K562 (cell line): ENCODE data around the gene CIAO3. TPM values are rescaled to one million over a fixed set of nuclear protein-coding genes. Genes with fewer than 3 reads are reported as not detected.

ENCODE experiments used
- ATAC-seq: fragments of 200-7000 bp; cut with Tn5 transposase; 3 replicates; pipeline ENCODE4 v1.9.1; 2020; ENCODE audit warnings: moderate library complexity
- BruUV-seq: library from RNA; stranded (reverse); fragments of 400-500 nt; replicated peaks from 2 replicates; lab custom pipeline; 2021; lab: Mats Ljungman, UMichigan
- CTCF ChIA-PET: fragments of 300-600 bp; formaldehyde crosslinking; extraction: SDS; loops from one replicate; lab custom pipeline; 2021; ENCODE audit warnings: low intra/inter-chr PET ratio; lab: Yijun Ruan, JAX
- POLR2A ChIA-PET: fragments of 300-600, 350-650 bp; sonication (Branson Sonifier 250); formaldehyde crosslinking; extraction: SDS; loops from one replicate; lab custom pipeline; 2021; ENCODE audit warnings: antibody characterized with exemption, inconsistent platforms; lab: Yijun Ruan, JAX
- DNase-seq, 4 experiments: peaks; one replicate each; pipeline versions ENCODE4 v3.0.0 to v3.0.0-alpha.2; 2011 to 2018; ENCODE audit warnings: low spot score in 3 of 4, mixed read lengths in 3 of 4; ENCODE audit errors: extremely low read depth in 1 of 4
- FAIRE-seq: peaks from 2 replicates; lab custom pipeline; 2011; peaks lifted over from hg19 to GRCh38; lab: Jason Lieb, UNC
- H2AFZ ChIP-seq: 2 replicates; pipeline ENCODE4 v1.6.0; 2011; ENCODE audit warnings: low read depth, low read length, control low read depth, inconsistent platforms
- H3K27ac ChIP-seq: fragments of 200-600 bp; 3 replicates; pipeline ENCODE4 v1.8.0; 2011; ENCODE audit warnings: low read depth, mild to moderate bottlenecking, control low read depth, inconsistent platforms, low read length, moderate library complexity, mixed read lengths; ENCODE audit errors: extremely low read depth
- H3K27me3 ChIP-seq, 2 experiments: fragments of 300-600 bp in 1 of 2; 2 replicates in 1 of 2; 3 replicates in 1 of 2; pipeline versions ENCODE4 v1.6.0 to v1.8.0; 2011; ENCODE audit warnings: inconsistent platforms in 2 of 2, low read length in 2 of 2, mild to moderate bottlenecking in 1 of 2, mixed read lengths in 1 of 2, moderate library complexity in 1 of 2; ENCODE audit not compliant: control insufficient read depth in 2 of 2, insufficient read depth in 2 of 2
- H3K36me3 ChIP-seq: fragments of 300-600 bp; 3 replicates; pipeline ENCODE4 v1.8.0; 2011; ENCODE audit warnings: mild to moderate bottlenecking, low read length, inconsistent platforms; ENCODE audit not compliant: control insufficient read depth, insufficient read depth
- H3K4me1 ChIP-seq, 2 experiments: fragments of 200-600 bp in 1 of 2; replicated peaks in 1 of 2; 2 replicates in 1 of 2; 3 replicates in 1 of 2; pipeline versions ENCODE4 v1.5.1 to v1.8.0; 2011; ENCODE audit warnings: inconsistent platforms in 2 of 2, low read length in 2 of 2, mild to moderate bottlenecking in 1 of 2, mixed read lengths in 1 of 2, moderate library complexity in 1 of 2; ENCODE audit not compliant: control insufficient read depth in 2 of 2, insufficient read depth in 2 of 2
- H3K4me2 ChIP-seq: 2 replicates; pipeline ENCODE4 v1.6.1; 2011; ENCODE audit warnings: low read length, control low read depth, inconsistent platforms, mixed read lengths; ENCODE audit not compliant: insufficient read depth
- H3K4me3 ChIP-seq: fragments of 200-600 bp; sonication (generic), shearing (Covaris generic); 2 replicates; pipeline ENCODE4 v1.5.1; 2016; ENCODE audit warnings: control low read depth, inconsistent platforms
- H3K79me2 ChIP-seq: fragments of 200-600 bp; 3 replicates; pipeline ENCODE4 v1.8.0; 2011; ENCODE audit warnings: low read length, inconsistent platforms; ENCODE audit not compliant: control insufficient read depth, insufficient read depth
- H3K9ac ChIP-seq, 2 experiments: 2 replicates each; pipeline versions ENCODE4 v1.6.0 to v1.6.1; 2011; ENCODE audit warnings: low read depth in 2 of 2, low read length in 2 of 2, control low read depth in 1 of 2, inconsistent platforms in 1 of 2, mild to moderate bottlenecking in 1 of 2, mixed read lengths in 1 of 2; ENCODE audit not compliant: insufficient read depth in 1 of 2
- H3K9me1 ChIP-seq: one replicate; pipeline ENCODE4 v1.6.0; 2011; ENCODE audit warnings: inconsistent platforms, mild to moderate bottlenecking, low read length, moderate library complexity; ENCODE audit not compliant: control insufficient read depth, insufficient read depth
- H3K9me3 ChIP-seq: replicated peaks from 2 replicates; pipeline ENCODE4 v1.5.1; 2011; ENCODE audit warnings: low read depth, low read length, inconsistent platforms; ENCODE audit not compliant: control insufficient read depth, insufficient read depth
- H4K20me1 ChIP-seq: replicated peaks from 2 replicates; pipeline ENCODE4 v1.6.1; 2011; ENCODE audit warnings: low read length, inconsistent platforms, mixed read lengths; ENCODE audit not compliant: control insufficient read depth, insufficient read depth
- CREM ChIP-seq: IDR thresholded peaks from 2 replicates; pipeline ENCODE4 v1.6.1; 2014; ENCODE audit warnings: antibody characterized with exemption, low read depth
- DDX20 ChIP-seq: fragments of 450-650 bp; IDR thresholded peaks from 2 replicates; pipeline ENCODE4 v1.6.1; 2016; ENCODE audit warnings: missing genetic modification characterization, low read depth, mild to moderate bottlenecking, missing compliant biosample characterization, moderate library complexity
- DNMT1 ChIP-seq: fragments of 450-650 bp; IDR thresholded peaks from 2 replicates; pipeline ENCODE4 v1.6.1; 2016; ENCODE audit warnings: antibody characterized with exemption, mild to moderate bottlenecking
- GABPA ChIP-seq: fragments of 200-800 bp; sonication (Bioruptor generic); conservative IDR thresholded peaks from 2 replicates; pipeline ENCODE4 v1.6.1; 2016; ENCODE audit warnings: low read depth, missing genetic modification characterization, missing compliant biosample characterization
- GATAD2B ChIP-seq: fragments of 450-650 bp; IDR thresholded peaks from 2 replicates; pipeline ENCODE4 v1.6.1; 2017; ENCODE audit warnings: mild to moderate bottlenecking, borderline replicate concordance
- NR2C1 ChIP-seq, 2 experiments: fragments of 450-650 bp; IDR thresholded peaks; 2 replicates each; pipeline ENCODE4 v1.6.1; 2017; ENCODE audit warnings: mild to moderate bottlenecking in 2 of 2, antibody characterized with exemption in 1 of 2, inconsistent platforms in 1 of 2, missing compliant biosample characterization in 1 of 2, missing genetic modification characterization in 1 of 2
- STAT5A ChIP-seq: IDR thresholded peaks from 2 replicates; pipeline ENCODE4 v1.6.1; 2012; ENCODE audit warnings: low read length, inconsistent platforms, borderline replicate concordance
- ZNF830 ChIP-seq: fragments of 250-450 bp; sonication (Bioruptor Pico); IDR thresholded peaks from 2 replicates; pipeline ENCODE4 v1.5.0; 2021; ENCODE audit warnings: mild to moderate bottlenecking
- WGBS: fragments of 100-300 bp; shearing (Covaris generic); methylation state at CpG from one replicate; pipeline ENCODE4 v1.1.6; 2016; ENCODE audit warnings: low coverage, mixed read lengths; ENCODE audit not compliant: insufficient coverage; ENCODE audit errors: missing lambda C conversion rate; 5-methylcytosine and 5-hydroxymethylcytosine counted together
- in situ Hi-C: fragments of 300-500 bp; cut with MboI; formaldehyde crosslinking; loops from 4 replicates; pipeline ENCODE4 v1.15.0; 2018; ENCODE audit warnings: inconsistent platforms, mixed read lengths
- intact Hi-C: fragments of 100-400 bp; cut with micrococcal nuclease; formaldehyde crosslinking; loops from 2 replicates; pipeline ENCODE4 v1.14.2; 2022
- polyA plus RNA-seq, 8 experiments: library from polyadenylated mRNA; depleted of rRNA in 4 of 8; stranded (reverse) in 5 of 8; unstranded in 3 of 8; fragments of >200 nt; fragmentation: Nextera tagmentation in 2 of 8; fragmentation: Illumina TruSeq in 1 of 8; extraction: Ambion mirVana in 2 of 8; extraction: Trizol in 1 of 8; gene quantifications; 2 replicates each; pipeline versions ENCODE4 v1.2.1 to v1.2.3, GENCODE V29; 2011 to 2014; ENCODE audit warnings: inconsistent platforms in 1 of 8, missing spikeins in 1 of 8
- total RNA-seq, 7 experiments: library from RNA; depleted of rRNA in 6 of 7; stranded (reverse); fragments of >200 nt in 6 of 7; fragmentation: Illumina TruSeq in 2 of 7; extraction: Trizol in 2 of 7; gene quantifications; 2 replicates each; pipeline versions ENCODE4 v1.2.1 to v1.2.3, GENCODE V29; 2011 to 2021; ENCODE audit warnings: low replicate concordance in 1 of 7
- TF ChIP-seq, protein P1 (sequence below), 3 experiments: fragments of 200-800 bp in 1 of 3; sonication (Bioruptor generic) in 1 of 3; sonication (generic) in 1 of 3; formaldehyde crosslinking in 1 of 3; IDR thresholded peaks; 2 replicates each; pipeline versions ENCODE4 v1.6.1 to v1.8.0; 2016 to 2022; ENCODE audit warnings: mild to moderate bottlenecking in 2 of 3, missing compliant biosample characterization in 2 of 3, missing genetic modification characterization in 2 of 3, missing genetic modification reagents in 1 of 3
- TF ChIP-seq, protein P2 (sequence below): fragments of 450-650 bp; formaldehyde crosslinking; conservative IDR thresholded peaks from 2 replicates; pipeline ENCODE4 v1.4.0; 2022; ENCODE audit warnings: mild to moderate bottlenecking, missing genetic modification characterization
- TF ChIP-seq, protein P3 (sequence below), 2 experiments: fragments of 250-450 bp in 1 of 2; fragments of 450-650 bp in 1 of 2; sonication (Bioruptor Pico) in 1 of 2; IDR thresholded peaks; 2 replicates each; pipeline versions ENCODE4 v1.6.1 to v1.8.0; 2016 to 2021; ENCODE audit warnings: mild to moderate bottlenecking in 2 of 2, moderate library complexity in 2 of 2, missing compliant biosample characterization in 1 of 2, missing genetic modification characterization in 1 of 2

CIAO3 gene
- total and polyA plus RNA-seq, 9 of the 15 experiments (the other 6 are each of a cell fraction or from before 2014, with no cell fraction given) = 2.2 to 35.6 (median 18.7) TPM

DNA sequence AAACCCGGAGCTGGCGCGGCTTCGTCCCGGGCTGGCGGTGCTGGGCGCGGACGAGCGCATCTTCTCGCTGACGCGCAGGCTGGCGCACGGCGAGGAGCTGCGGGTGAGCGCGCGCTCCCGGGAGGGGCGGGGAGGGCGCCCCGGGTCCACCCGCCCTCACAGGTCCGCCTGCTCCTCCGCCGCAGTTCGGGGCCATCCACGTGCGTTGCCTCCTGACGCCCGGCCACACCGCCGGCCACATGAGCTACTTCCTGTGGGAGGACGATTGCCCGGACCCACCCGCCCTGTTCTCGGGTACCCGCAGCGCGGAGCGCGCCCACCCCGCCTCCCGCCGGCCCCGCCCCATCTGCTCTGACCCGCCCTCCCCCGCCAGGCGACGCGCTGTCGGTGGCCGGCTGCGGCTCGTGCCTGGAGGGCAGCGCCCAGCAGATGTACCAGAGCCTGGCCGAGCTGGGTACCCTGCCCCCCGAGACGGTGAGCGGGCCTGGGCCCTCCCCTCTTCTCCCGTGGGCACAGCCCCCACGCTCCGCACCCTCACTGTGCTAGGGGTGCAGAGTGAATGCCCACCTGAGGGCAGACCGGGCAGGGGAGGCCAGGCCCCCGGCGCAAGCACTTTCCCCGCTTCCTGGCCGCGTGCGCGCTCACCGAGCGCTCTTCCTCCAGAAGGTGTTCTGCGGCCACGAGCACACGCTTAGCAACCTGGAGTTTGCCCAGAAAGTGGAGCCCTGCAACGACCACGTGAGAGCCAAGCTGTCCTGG is 12.5 kb downstream of the CIAO3 start (continued):
- TF ChIP-seq, protein P1, sequence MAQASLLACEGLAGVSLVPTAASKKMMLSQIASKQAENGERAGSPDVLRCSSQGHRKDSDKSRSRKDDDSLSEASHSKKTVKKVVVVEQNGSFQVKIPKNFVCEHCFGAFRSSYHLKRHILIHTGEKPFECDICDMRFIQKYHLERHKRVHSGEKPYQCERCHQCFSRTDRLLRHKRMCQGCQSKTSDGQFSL (CRISPR knock-in tag; IDR thresholded peaks at IDR 0.05) = peak; percentile 88
- TF ChIP-seq, protein P1 (tag; IDR thresholded peaks at IDR 0.05) = no peak

DNA sequence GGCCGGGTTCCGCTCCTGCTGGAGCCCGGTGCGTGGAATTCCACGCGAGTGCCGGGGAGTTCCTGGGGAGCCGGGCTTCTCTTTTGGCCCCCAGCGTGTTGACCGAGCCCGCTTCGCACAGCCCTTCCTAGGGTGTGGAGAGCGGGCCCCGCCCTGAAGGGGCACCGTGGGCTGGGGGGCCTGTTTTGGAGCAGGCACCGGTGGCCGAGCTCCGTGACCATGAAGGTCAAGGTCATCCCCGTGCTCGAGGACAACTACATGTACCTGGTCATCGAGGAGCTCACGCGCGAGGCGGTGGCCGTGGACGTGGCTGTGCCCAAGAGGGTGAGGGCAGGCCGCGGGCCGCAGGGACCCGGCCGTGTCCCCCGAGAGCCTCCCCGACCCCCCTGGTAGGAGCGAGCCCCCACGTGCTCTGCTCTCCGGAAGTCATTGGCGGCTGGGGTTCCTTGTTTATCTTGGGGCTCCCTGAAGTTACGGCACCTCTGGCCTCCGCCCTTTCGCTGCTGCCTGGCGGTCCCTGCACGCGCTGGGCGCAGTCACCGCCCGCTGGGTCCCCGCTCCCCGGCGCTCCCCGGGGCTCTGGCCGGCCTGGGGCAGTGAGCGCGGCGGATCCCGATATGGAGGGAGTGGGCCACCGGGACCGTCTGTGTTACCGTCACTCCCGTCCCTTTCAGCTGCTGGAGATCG is 13.4 kb downstream of the CIAO3 start:
- DNase-seq = peak; percentile 35 to 65 (median 44)
- TF ChIP-seq GATAD2B (peak; percentile 80), ZNF830 (CRISPR knock-in tag) (no peak), STAT5A (no peak), DNMT1 (no peak), DDX20 (tag) (no peak), GABPA (tag) (no peak), CREM (no peak), NR2C1 (IDR thresholded peaks at IDR 0.05) (no peak), NR2C1 (tag; IDR thresholded peaks at IDR 0.05) (0 out of 2 replicates have a peak, but pooled peaks have one; percentile 6)
- TF ChIP-seq, protein P2, sequence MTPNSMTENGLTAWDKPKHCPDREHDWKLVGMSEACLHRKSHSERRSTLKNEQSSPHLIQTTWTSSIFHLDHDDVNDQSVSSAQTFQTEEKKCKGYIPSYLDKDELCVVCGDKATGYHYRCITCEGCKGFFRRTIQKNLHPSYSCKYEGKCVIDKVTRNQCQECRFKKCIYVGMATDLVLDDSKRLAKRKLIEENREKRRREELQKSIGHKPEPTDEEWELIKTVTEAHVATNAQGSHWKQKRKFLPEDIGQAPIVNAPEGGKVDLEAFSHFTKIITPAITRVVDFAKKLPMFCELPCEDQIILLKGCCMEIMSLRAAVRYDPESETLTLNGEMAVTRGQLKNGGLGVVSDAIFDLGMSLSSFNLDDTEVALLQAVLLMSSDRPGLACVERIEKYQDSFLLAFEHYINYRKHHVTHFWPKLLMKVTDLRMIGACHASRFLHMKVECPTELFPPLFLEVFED = no peak
- TF ChIP-seq, protein P3, sequence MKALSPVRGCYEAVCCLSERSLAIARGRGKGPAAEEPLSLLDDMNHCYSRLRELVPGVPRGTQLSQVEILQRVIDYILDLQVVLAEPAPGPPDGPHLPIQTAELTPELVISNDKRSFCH (CRISPR knock-in tag; IDR thresholded peaks at IDR 0.05) = no peak
- TF ChIP-seq, protein P3 (tag; IDR thresholded peaks at IDR 0.05) = peak; percentile 75; the same call in 1 of the 2 replicates

More for the DNA sequence above, 13.4 kb downstream of the CIAO3 start:
- peaks cover 35% of the 10 kb centered on the region for H3K79me2 ChIP-seq
- H4K20me1 ChIP-seq = no peaks in the 10 kb centered on the region; the same call in 1 of the 2 replicates
- H3K36me3 ChIP-seq = peaks cover 43% of the 10 kb centered on the region; the same call in 1 of the 3 replicates
- H3K4me2 ChIP-seq = peak overlapping the region; percentile 97
- H3K27me3 ChIP-seq = no peaks in the 10 kb centered on the region
- TSS peak; percentile 62 for BruUV-seq
- ATAC-seq (peak; percentile 44), FAIRE-seq (no peak)
- H3K9ac ChIP-seq = peak overlapping the region; percentile 90 to 100
- H3K4me1 ChIP-seq = peaks cover 13 to 96% of the 10 kb centered on the region in 2 experiments
- intact Hi-C loops (no loop called here), in situ Hi-C loops (no loop called here)
- peak overlapping the region; percentile 80 for H3K4me3 ChIP-seq
- no peaks in the 10 kb centered on the region for H3K9me3 ChIP-seq
- H2AFZ ChIP-seq = peak overlapping the region; percentile 33; the same call in 1 of the 2 replicates
- CTCF ChIA-PET = no interaction called here
- WGBS = under 1% methylated on average over 49 of the region's 61 CpGs
- POLR2A ChIA-PET = interaction anchor here (0.5 to 1.7 kb wide), 4 partner anchors 9 to 569 kb away, joined by 3 to 11 read pairs (median 3); partner anchors contain the start of gene CIAO3
- no peaks in the 10 kb centered on the region for H3K9me1 ChIP-seq
- H3K27ac ChIP-seq = peak overlapping the region; percentile 98
